ENCODE results near the gene TMEM109. TPM values are rescaled to one million over a fixed set of nuclear protein-coding genes. Genes with fewer than 3 reads are reported as not detected.

TMEM109 gene
- total RNA-seq, 4 donors from 2014 or later = 61.9 to 105 (median 96.0) TPM

DNA sequence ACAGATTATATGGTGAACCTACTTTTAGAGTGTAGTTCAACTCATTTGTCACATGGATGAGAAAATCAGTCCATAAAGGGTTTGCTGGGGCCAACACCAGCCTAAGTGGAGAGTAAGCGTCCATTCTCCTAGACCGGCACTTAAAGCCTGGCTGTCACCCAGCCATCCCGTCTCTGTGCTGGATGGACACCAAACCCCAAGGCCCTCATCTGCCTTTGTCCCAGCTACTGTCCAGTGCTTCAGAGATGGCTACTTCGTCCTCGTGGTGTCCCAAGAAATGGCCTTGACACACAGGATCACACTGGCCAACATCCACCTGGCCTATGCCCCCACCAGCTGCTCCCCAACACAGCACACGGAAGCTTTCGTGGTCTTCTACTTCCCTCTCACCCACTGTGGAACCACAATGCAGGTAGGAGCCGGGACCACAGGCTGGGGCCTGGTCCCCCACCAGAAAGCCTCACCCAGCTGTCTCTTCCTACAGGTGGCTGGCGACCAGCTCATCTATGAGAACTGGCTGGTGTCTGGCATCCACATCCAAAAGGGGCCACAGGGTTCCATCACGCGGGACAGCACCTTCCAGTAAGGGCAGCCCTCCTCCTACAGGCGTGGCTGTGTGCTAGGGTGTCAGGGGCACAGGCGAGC lies 43.1 kb upstream of the TMEM109 start:
- no peak overlapping the region for H3K4me3 ChIP-seq (replicated peaks in 1 of 3)

DNA sequence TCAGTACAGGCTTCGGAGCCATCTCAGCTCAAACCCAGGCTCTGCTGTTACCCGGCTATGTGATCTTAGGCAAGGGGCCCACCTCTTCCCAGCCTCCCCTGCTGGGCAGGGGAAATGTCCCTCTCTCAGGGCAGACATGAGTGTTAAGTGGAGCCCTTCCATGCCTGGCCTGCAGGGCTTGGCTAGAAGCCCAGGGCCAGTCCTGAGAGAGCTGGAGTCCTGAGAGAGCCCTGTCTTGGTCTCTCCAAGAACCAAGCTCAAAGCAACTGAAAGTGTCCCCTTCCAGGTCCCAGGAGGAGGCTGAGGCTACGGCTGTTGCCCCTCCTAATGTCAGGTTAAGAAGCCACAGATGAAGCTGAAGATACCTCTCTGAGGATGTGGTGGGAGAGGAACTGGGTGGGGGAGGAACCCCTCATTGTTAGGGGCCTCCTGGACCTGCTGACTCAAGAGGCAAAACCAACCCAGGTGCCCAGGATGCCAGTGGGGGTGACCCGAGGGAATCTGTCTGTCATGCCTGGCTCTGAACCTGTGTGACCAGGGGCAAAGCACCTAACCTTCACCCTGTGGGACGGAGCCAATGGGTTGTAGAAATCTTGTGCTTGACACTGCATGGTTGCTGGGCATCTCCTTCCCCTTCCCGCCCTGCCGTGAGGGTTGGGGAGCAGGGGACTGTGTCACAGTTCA lies 42.4 kb upstream of the TMEM109 start:
- 34 to 48% methylated on average over 2 to 4 of the region's 7 CpGs for WGBS, 2 donors
- TF ChIP-seq POLR2A (IDR thresholded peaks at IDR 0.05) = no peak
- TF ChIP-seq, protein P1, sequence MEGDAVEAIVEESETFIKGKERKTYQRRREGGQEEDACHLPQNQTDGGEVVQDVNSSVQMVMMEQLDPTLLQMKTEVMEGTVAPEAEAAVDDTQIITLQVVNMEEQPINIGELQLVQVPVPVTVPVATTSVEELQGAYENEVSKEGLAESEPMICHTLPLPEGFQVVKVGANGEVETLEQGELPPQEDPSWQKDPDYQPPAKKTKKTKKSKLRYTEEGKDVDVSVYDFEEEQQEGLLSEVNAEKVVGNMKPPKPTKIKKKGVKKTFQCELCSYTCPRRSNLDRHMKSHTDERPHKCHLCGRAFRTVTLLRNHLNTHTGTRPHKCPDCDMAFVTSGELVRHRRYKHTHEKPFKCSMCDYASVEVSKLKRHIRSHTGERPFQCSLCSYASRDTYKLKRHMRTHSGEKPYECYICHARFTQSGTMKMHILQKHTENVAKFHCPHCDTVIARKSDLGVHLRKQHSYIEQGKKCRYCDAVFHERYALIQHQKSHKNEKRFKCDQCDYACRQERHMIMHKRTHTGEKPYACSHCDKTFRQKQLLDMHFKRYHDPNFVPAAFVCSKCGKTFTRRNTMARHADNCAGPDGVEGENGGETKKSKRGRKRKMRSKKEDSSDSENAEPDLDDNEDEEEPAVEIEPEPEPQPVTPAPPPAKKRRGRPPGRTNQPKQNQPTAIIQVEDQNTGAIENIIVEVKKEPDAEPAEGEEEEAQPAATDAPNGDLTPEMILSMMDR (IDR thresholded peaks at IDR 0.05) = peak in 4 of 6 experiments; percentile 33 to 59 (median 44)
- no peak overlapping the region for H3K4me3 ChIP-seq (replicated peaks in 1 of 3)
- H3K4me1 ChIP-seq = peaks cover 0 to 21% of the 10 kb centered on the region in 2 donors
- H3K27ac ChIP-seq = peak overlapping the region in 1 of 3 donors; percentile 13
- no peaks in the 10 kb centered on the region for H3K36me3 ChIP-seq
- H3K27me3 ChIP-seq = no peaks in the 10 kb centered on the region
- peak; percentile 82 to 85 for DNase-seq
- no peaks in the 10 kb centered on the region for H3K9me3 ChIP-seq
- intact Hi-C loops (cut with DNase I) = no loop called here

More for the DNA sequence above, 43.1 kb upstream of the TMEM109 start:
- 64 to 78% methylated on average over 9 to 10 of the region's 13 CpGs for WGBS, 2 donors
- no peaks in the 10 kb centered on the region for H3K27me3 ChIP-seq
- no peaks in the 10 kb centered on the region for H3K36me3 ChIP-seq
- DNase-seq = no peak
- TF ChIP-seq POLR2A (IDR thresholded peaks at IDR 0.05) = no peak
- TF ChIP-seq, protein P1 (IDR thresholded peaks at IDR 0.05) = no peak
- intact Hi-C loops (cut with DNase I) = no loop called here
- H3K4me1 ChIP-seq = peaks cover 0 to 21% of the 10 kb centered on the region in 2 donors
- H3K9me3 ChIP-seq = no peaks in the 10 kb centered on the region
- peak overlapping the region in 1 of 3 donors; percentile 13 for H3K27ac ChIP-seq

- H3K36me3 ChIP-seq = no peaks in the 10 kb centered on the region
- peaks cover 0 to 15% of the 10 kb centered on the region in 2 donors for H3K4me1 ChIP-seq
- H3K27ac ChIP-seq = no peak overlapping the region
- H3K9me3 ChIP-seq = no peaks in the 10 kb centered on the region
- TF ChIP-seq, protein P1 (IDR thresholded peaks at IDR 0.05) = no peak
- no peak for TF ChIP-seq POLR2A (IDR thresholded peaks at IDR 0.05)
- H3K27me3 ChIP-seq = no peaks in the 10 kb centered on the region
- DNase-seq = no peak
- no peak overlapping the region for H3K4me3 ChIP-seq (replicated peaks in 1 of 3)
- 95 to 100% methylated on average over 2 to 6 of the region's 6 CpGs for WGBS, 2 donors
- intact Hi-C loops (cut with DNase I) = no loop called here
Observed at GRCh38 chr11:60872124-60872960, 41.6 kb upstream of the TMEM109 start.

DNA sequence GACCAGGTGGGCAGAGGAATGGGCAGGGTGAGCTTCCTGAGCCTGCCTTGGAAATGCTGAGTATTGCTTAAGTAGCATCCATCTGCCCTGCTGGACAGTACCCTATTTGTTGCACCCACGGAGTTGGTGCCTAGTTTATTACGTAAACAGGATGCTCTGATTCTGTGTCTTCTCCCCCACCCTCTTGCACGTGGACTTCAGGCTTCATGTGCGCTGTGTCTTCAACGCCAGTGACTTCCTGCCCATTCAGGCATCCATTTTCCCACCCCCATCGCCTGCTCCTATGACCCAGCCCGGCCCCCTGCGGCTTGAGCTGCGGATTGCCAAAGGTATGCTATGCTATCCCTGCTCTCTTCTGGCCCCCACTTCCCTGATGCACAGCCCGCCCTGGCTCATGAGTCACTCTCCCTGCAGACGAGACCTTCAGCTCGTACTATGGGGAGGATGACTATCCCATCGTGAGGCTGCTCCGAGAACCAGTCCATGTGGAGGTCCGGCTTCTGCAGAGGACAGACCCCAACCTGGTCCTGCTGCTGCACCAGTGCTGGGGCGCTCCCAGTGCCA lies 40.9 kb upstream of the TMEM109 start:
- DNase-seq = no peak
- WGBS, 2 donors = 75 to 76% methylated on average over 16 of the region's 16 CpGs
- Histone ChIP-seq H3K36me3 (no peaks in the 10 kb centered on the region), H3K4me1 (peaks cover 0 to 11% of the 10 kb centered on the region in 2 donors), H3K27me3 (no peaks in the 10 kb centered on the region), H3K27ac (no peak overlapping the region), H3K4me3 (replicated peaks in 1 of 3) (no peak overlapping the region), H3K9me3 (no peaks in the 10 kb centered on the region)
- intact Hi-C loops (cut with DNase I) = no loop called here
- TF ChIP-seq, protein P1 (IDR thresholded peaks at IDR 0.05) = no peak
- TF ChIP-seq POLR2A (IDR thresholded peaks at IDR 0.05) = no peak

Measured in thyroid gland (tissue), 4 donors.